CD14-positive monocyte (primary cell): ENCODE results near the gene BTBD6. TPM values are rescaled to one million over a fixed set of nuclear protein-coding genes. Genes with fewer than 3 reads are reported as not detected.

ENCODE experiments used
- DNase-seq, 3 donors: peaks; one replicate each; pipeline ENCODE4 v3.0.0-alpha.2; 2011 to 2022
- H2AFZ ChIP-seq: 2 replicates; pipeline ENCODE4 v1.6.0; 2012; ENCODE audit warnings: mild to moderate bottlenecking, low read depth, low read length, inconsistent platforms; ENCODE audit not compliant: insufficient read depth, poor library complexity, severe bottlenecking
- H3K27ac ChIP-seq, 2 donors: 1 replicate in 1 of 2; 2 replicates in 1 of 2; pipeline ENCODE4 v1.5.1; 2012 to 2013; ENCODE audit warnings: low read length in 2 of 2, control low read depth in 1 of 2, inconsistent platforms in 1 of 2, low read depth in 1 of 2, mild to moderate bottlenecking in 1 of 2
- H3K27me3 ChIP-seq, 2 donors: one replicate each; pipeline versions ENCODE4 v1.6.0 to v1.6.1; 2011 to 2013; ENCODE audit warnings: low read length in 2 of 2; ENCODE audit not compliant: control insufficient read depth in 2 of 2, insufficient read depth in 2 of 2
- H3K36me3 ChIP-seq, 2 donors: replicated peaks in 1 of 2; 1 replicate in 1 of 2; 2 replicates in 1 of 2; pipeline versions ENCODE4 v1.5.1 to v1.6.1; 2012 to 2013; ENCODE audit warnings: low read length in 2 of 2, control low read depth in 1 of 2, inconsistent platforms in 1 of 2, mild to moderate bottlenecking in 1 of 2; ENCODE audit not compliant: insufficient read depth in 2 of 2, control insufficient read depth in 1 of 2
- H3K4me1 ChIP-seq, 2 donors: 1 replicate in 1 of 2; 2 replicates in 1 of 2; pipeline versions ENCODE4 v1.5.1 to v1.6.1; 2012 to 2013; ENCODE audit warnings: low read length in 2 of 2, control low read depth in 1 of 2, inconsistent platforms in 1 of 2, mild to moderate bottlenecking in 1 of 2, moderate library complexity in 1 of 2; ENCODE audit not compliant: insufficient read depth in 2 of 2, control insufficient read depth in 1 of 2
- H3K4me2 ChIP-seq: replicated peaks from 2 replicates; pipeline ENCODE3; 2012; ENCODE audit warnings: low read length, moderate library complexity, mild to moderate bottlenecking; ENCODE audit not compliant: poor library complexity, severe bottlenecking; ENCODE audit errors: extremely low read depth
- H3K4me3 ChIP-seq, 3 experiments: fragments of 200-600 bp in 1 of 3; sonication (generic) in 1 of 3; replicated peaks in 1 of 3; 1 replicate in 2 of 3; 2 replicates in 1 of 3; pipeline ENCODE4 v1.5.1; 2011 to 2013; ENCODE audit warnings: low read length in 3 of 3, mild to moderate bottlenecking in 3 of 3, control low read depth in 2 of 3, low read depth in 2 of 3, inconsistent platforms in 1 of 3, moderate library complexity in 1 of 3
- H3K79me2 ChIP-seq: 2 replicates; pipeline ENCODE4 v1.6.0; 2012; ENCODE audit warnings: mild to moderate bottlenecking, control low read depth, inconsistent platforms, low read length, moderate library complexity; ENCODE audit not compliant: insufficient read depth
- H3K9ac ChIP-seq: 2 replicates; pipeline ENCODE4 v1.6.0; 2017; ENCODE audit warnings: low read length, mild to moderate bottlenecking; ENCODE audit not compliant: insufficient read depth, poor library complexity, severe bottlenecking
- H3K9me3 ChIP-seq, 2 donors: replicated peaks in 1 of 2; 1 replicate in 1 of 2; 2 replicates in 1 of 2; pipeline versions ENCODE4 v1.5.1 to v1.6.1; 2012 to 2013; ENCODE audit warnings: low read length in 2 of 2, control low read depth in 1 of 2; ENCODE audit not compliant: control insufficient read depth in 1 of 2, insufficient read depth in 1 of 2
- H4K20me1 ChIP-seq: 2 replicates; pipeline ENCODE4 v1.6.0; 2012; ENCODE audit warnings: mild to moderate bottlenecking, low read length, control low read depth, moderate library complexity; ENCODE audit not compliant: insufficient read depth
- H3K27ac Mint-ChIP-seq, 7 donors: one replicate each; pipeline ENCODE4 v1.8.0; 2020; ENCODE audit warnings: mild to moderate bottlenecking in 7 of 7, mixed read lengths in 7 of 7, moderate library complexity in 6 of 7, inconsistent platforms in 2 of 7
- H3K27me3 Mint-ChIP-seq, 3 donors: one replicate each; pipeline ENCODE4 v1.8.0; 2021 to 2022; ENCODE audit warnings: low read depth in 3 of 3, mild to moderate bottlenecking in 3 of 3, mixed read lengths in 3 of 3, moderate library complexity in 3 of 3, inconsistent platforms in 1 of 3
- H3K36me3 Mint-ChIP-seq, 2 donors: one replicate each; pipeline ENCODE4 v1.8.0; 2020; ENCODE audit warnings: mixed read lengths in 2 of 2, inconsistent platforms in 1 of 2, mild to moderate bottlenecking in 1 of 2
- H3K4me1 Mint-ChIP-seq: one replicate; pipeline ENCODE4 v1.8.0; 2020; ENCODE audit warnings: mild to moderate bottlenecking, mixed read lengths
- H3K4me3 Mint-ChIP-seq, 2 donors: one replicate each; pipeline ENCODE4 v1.8.0; 2020; ENCODE audit warnings: mild to moderate bottlenecking in 2 of 2, mixed read lengths in 2 of 2, moderate library complexity in 1 of 2
- H3K9me3 Mint-ChIP-seq, 7 donors: one replicate each; pipeline ENCODE4 v1.8.0; 2020 to 2022; ENCODE audit warnings: mixed read lengths in 7 of 7, mild to moderate bottlenecking in 6 of 7, moderate library complexity in 6 of 7, inconsistent platforms in 2 of 7
- WGBS: methylation state at CpG from one replicate; pipeline ENCODE4 v1.1.5; 2013; ENCODE audit warnings: missing lambda C conversion rate; ENCODE audit not compliant: insufficient coverage; 5-methylcytosine and 5-hydroxymethylcytosine counted together
- intact Hi-C, 2 donors: fragments of 100-400 bp; cut with micrococcal nuclease; formaldehyde crosslinking; loops; one replicate each; pipeline versions ENCODE4 v1.15.0 to v1.15.1; 2023
- polyA plus RNA-seq, 3 donors: library from polyadenylated mRNA; depleted of rRNA in 1 of 3; unstranded in 2 of 3; stranded (reverse) in 1 of 3; fragments of 300-500 nt in 2 of 3; fragments of >200 nt in 1 of 3; fragmentation: Illumina TruSeq in 2 of 3; gene quantifications; 1 replicate in 2 of 3; 2 replicates in 1 of 3; pipeline ENCODE4 v1.2.3, GENCODE V29; 2012 to 2021
- TF ChIP-seq, protein P1 (sequence below): fragments of 200-600 bp; IDR thresholded peaks from one replicate; pipeline ENCODE4 v1.8.0; 2022; ENCODE audit warnings: antibody characterized with exemption, mild to moderate bottlenecking

Gene BTBD6
- polyA plus RNA-seq, 3 donors: 1.3 to 24.4 (median 6.3) TPM

DNA sequence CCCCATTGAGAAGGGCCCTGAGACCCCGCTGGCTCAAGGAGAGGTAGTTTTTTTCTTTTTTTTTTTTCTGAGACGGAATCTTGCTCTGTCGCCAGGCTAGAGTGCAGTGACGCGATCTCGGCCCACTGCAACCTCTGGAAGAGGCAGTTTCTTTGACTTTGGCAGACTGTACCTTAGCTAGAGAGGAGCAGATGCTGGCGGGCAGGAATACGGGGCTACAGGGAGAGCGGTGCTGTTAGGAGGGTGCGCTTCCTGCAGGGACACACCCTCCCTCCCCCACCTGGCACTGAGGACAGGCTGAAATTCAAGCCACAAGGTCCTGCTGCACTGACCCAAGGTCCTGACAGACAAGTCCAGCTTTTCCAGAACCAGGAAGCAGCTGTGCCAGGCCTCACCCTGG is 35.0 kb upstream of the BTBD6 start:
- peaks cover 3% of the 10 kb centered on the region for H4K20me1 ChIP-seq
- no peaks in the 10 kb centered on the region for H3K27me3 ChIP-seq
- H3K9me3 ChIP-seq: peaks cover 0 to 3% of the 10 kb centered on the region in 2 donors
- H3K9ac ChIP-seq: no peak overlapping the region
- H3K4me1 ChIP-seq: no peaks in the 10 kb centered on the region
- H3K4me3 ChIP-seq: no peak overlapping the region
- no peak overlapping the region for H2AFZ ChIP-seq
- WGBS: 100% methylated on average over 6 of the region's 10 CpGs
- Mint-ChIP-seq H3K27ac (peak overlapping the region in 1 of 7 donors; percentile 30), H3K27me3 (peaks cover 0 to 2% (median 0%) of the 10 kb centered on the region in 3 donors), H3K4me1 (no peaks in the 10 kb centered on the region), H3K4me3 (no peak overlapping the region), H3K36me3 (peaks cover 35 to 68% of the 10 kb centered on the region in 2 donors), H3K9me3 (peaks cover 0 to 7% (median 2%) of the 10 kb centered on the region in 7 donors)
- DNase-seq: no peak
- no peaks in the 10 kb centered on the region for H3K79me2 ChIP-seq
- TF ChIP-seq, protein P1, sequence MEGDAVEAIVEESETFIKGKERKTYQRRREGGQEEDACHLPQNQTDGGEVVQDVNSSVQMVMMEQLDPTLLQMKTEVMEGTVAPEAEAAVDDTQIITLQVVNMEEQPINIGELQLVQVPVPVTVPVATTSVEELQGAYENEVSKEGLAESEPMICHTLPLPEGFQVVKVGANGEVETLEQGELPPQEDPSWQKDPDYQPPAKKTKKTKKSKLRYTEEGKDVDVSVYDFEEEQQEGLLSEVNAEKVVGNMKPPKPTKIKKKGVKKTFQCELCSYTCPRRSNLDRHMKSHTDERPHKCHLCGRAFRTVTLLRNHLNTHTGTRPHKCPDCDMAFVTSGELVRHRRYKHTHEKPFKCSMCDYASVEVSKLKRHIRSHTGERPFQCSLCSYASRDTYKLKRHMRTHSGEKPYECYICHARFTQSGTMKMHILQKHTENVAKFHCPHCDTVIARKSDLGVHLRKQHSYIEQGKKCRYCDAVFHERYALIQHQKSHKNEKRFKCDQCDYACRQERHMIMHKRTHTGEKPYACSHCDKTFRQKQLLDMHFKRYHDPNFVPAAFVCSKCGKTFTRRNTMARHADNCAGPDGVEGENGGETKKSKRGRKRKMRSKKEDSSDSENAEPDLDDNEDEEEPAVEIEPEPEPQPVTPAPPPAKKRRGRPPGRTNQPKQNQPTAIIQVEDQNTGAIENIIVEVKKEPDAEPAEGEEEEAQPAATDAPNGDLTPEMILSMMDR: no peak
- H3K36me3 ChIP-seq: peaks cover 61 to 84% of the 10 kb centered on the region in 2 donors
- intact Hi-C loops: no loop called here
- no peak overlapping the region for H3K4me2 ChIP-seq
- no peak overlapping the region for H3K27ac ChIP-seq

DNA sequence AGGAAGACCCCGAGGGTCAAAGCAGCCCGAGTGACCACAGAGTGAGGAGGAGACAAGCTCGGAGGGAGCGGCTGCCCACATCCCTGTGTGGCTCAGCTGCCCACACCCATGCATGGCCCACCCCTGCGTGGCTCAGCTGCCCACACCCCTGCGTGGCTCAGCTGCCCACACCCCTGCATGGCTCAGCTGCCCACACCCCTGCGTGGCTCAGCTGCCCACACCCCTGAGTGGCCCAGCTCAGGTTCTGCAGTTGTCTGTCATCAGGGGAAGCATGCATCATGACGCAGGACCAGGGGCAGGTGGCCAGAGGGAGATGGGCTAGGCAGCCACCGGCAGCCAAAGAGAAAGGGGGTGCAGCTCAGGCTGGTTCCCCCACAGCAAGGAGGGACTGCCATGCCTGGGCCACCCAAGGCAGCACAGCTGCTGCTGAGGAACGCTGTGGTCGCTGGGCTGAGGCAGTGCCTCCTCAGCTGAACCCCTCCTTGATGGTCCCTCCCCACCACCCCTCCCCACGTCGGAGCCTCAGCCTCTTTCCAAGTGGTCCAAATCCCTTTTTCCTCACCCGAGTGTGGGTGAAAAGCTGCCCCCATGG is 33.9 kb upstream of the BTBD6 start:
- no peak for DNase-seq
- Histone ChIP-seq H3K9ac (no peak overlapping the region), H3K9me3 (peaks cover 0 to 3% of the 10 kb centered on the region in 2 donors), H3K79me2 (no peaks in the 10 kb centered on the region), H4K20me1 (peaks cover 3% of the 10 kb centered on the region), H3K4me1 (no peaks in the 10 kb centered on the region), H3K4me2 (no peak overlapping the region), H2AFZ (no peak overlapping the region), H3K27me3 (no peaks in the 10 kb centered on the region), H3K36me3 (peaks cover 69 to 93% of the 10 kb centered on the region in 2 donors), H3K4me3 (no peak overlapping the region), H3K27ac (no peak overlapping the region)
- Mint-ChIP-seq H3K27ac (peak overlapping the region in 1 of 7 donors; percentile 66), H3K4me1 (no peaks in the 10 kb centered on the region), H3K36me3 (peaks cover 42 to 75% of the 10 kb centered on the region in 2 donors), H3K4me3 (no peak overlapping the region), H3K27me3 (peaks cover 0 to 2% (median 0%) of the 10 kb centered on the region in 3 donors), H3K9me3 (peaks cover 0 to 7% (median 2%) of the 10 kb centered on the region in 7 donors)
- intact Hi-C loops: no loop called here
- WGBS: 95% methylated on average over 7 of the region's 14 CpGs
- TF ChIP-seq, protein P1: no peak
